DOHH2 (cell line): ENCODE results near the gene NEK7.

Source experiments
- H3F3A ChIP-seq: fragments of 200-600 bp; sonication (generic), shearing (Covaris generic); 2 replicates; pipeline ENCODE4 v1.6.0; 2016; ENCODE audit warnings: antibody characterized with exemption, mild to moderate bottlenecking; ENCODE audit not compliant: control insufficient read depth, insufficient read depth
- H3K27ac ChIP-seq: fragments of 200-600 bp; sonication (generic); 2 replicates; pipeline ENCODE4 v1.5.1; 2014; ENCODE audit warnings: low read depth, mild to moderate bottlenecking, low read length, moderate library complexity
- H3K27me3 ChIP-seq: fragments of 200-600 bp; sonication (generic); 2 replicates; pipeline ENCODE4 v1.6.1; 2014; ENCODE audit warnings: mild to moderate bottlenecking, low read length, mixed read lengths; ENCODE audit not compliant: control insufficient read depth
- H3K36me3 ChIP-seq: fragments of 200-600 bp; sonication (generic); 2 replicates; pipeline ENCODE4 v1.6.1; 2014; ENCODE audit warnings: mild to moderate bottlenecking, low read length, moderate library complexity, mixed read lengths; ENCODE audit not compliant: control insufficient read depth
- H3K4me1 ChIP-seq: fragments of 200-600 bp; sonication (generic); 2 replicates; pipeline ENCODE4 v1.6.1; 2014; ENCODE audit warnings: mild to moderate bottlenecking, low read length, mixed read lengths; ENCODE audit not compliant: control insufficient read depth
- H3K4me2 ChIP-seq: fragments of 200-600 bp; sonication (generic); 2 replicates; pipeline ENCODE4 v1.6.0; 2014; ENCODE audit warnings: mild to moderate bottlenecking, low read length, moderate library complexity
- H3K4me3 ChIP-seq: fragments of 200-600 bp; sonication (generic); 2 replicates; pipeline ENCODE4 v1.5.1; 2014; ENCODE audit warnings: mild to moderate bottlenecking, low read length, mixed read lengths
- H3K79me2 ChIP-seq: fragments of 200-600 bp; sonication (generic); 2 replicates; pipeline ENCODE4 v1.6.1; 2014; ENCODE audit warnings: mild to moderate bottlenecking, low read length, mixed read lengths; ENCODE audit not compliant: control insufficient read depth
- H3K9me2 ChIP-seq: fragments of 200-600 bp; sonication (generic); replicated peaks from 2 replicates; pipeline ENCODE4 v1.6.1; 2014; ENCODE audit warnings: mild to moderate bottlenecking, low read length, mixed read lengths; ENCODE audit not compliant: control insufficient read depth
- H3K9me3 ChIP-seq: fragments of 200-600 bp; sonication (generic); 2 replicates; pipeline ENCODE4 v1.6.1; 2014; ENCODE audit warnings: antibody characterized with exemption, low read length, mixed read lengths; ENCODE audit not compliant: control insufficient read depth, insufficient read depth
- H4K20me1 ChIP-seq: fragments of 200-600 bp; sonication (generic); 2 replicates; pipeline ENCODE4 v1.6.0; 2014; ENCODE audit warnings: low read depth, mild to moderate bottlenecking, antibody characterized with exemption, low read length, moderate library complexity; ENCODE audit not compliant: control insufficient read depth, insufficient read depth
- EZH2phosphoT487 ChIP-seq: fragments of 200-600 bp; sonication (generic); IDR thresholded peaks from 2 replicates; pipeline ENCODE4 v1.6.1; 2017; ENCODE audit warnings: borderline replicate concordance, mild to moderate bottlenecking, antibody characterized with exemption, low read length, moderate library complexity, mixed read lengths
- TF ChIP-seq, protein P1 (sequence below): fragments of 200-600 bp; sonication (generic); IDR thresholded peaks from one replicate; pipeline ENCODE4 v1.5.1; 2014; ENCODE audit warnings: antibody characterized with exemption, mild to moderate bottlenecking, low read depth, low read length; ENCODE audit not compliant: poor library complexity, severe bottlenecking

Gene NEK7

GRCh38 chr1:198275597-198275996, 118.8 kb downstream of the NEK7 start:
- TF ChIP-seq, protein P1, sequence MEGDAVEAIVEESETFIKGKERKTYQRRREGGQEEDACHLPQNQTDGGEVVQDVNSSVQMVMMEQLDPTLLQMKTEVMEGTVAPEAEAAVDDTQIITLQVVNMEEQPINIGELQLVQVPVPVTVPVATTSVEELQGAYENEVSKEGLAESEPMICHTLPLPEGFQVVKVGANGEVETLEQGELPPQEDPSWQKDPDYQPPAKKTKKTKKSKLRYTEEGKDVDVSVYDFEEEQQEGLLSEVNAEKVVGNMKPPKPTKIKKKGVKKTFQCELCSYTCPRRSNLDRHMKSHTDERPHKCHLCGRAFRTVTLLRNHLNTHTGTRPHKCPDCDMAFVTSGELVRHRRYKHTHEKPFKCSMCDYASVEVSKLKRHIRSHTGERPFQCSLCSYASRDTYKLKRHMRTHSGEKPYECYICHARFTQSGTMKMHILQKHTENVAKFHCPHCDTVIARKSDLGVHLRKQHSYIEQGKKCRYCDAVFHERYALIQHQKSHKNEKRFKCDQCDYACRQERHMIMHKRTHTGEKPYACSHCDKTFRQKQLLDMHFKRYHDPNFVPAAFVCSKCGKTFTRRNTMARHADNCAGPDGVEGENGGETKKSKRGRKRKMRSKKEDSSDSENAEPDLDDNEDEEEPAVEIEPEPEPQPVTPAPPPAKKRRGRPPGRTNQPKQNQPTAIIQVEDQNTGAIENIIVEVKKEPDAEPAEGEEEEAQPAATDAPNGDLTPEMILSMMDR: no peak
- TF ChIP-seq EZH2phosphoT487: no peak
- Histone ChIP-seq H3F3A (no peaks in the 10 kb centered on the region), H4K20me1 (no peaks in the 10 kb centered on the region), H3K27ac (no peak overlapping the region), H3K4me2 (no peak overlapping the region), H3K36me3 (no peaks in the 10 kb centered on the region), H3K4me1 (peaks cover 4% of the 10 kb centered on the region; the same call in 1 of the 2 replicates), H3K4me3 (no peak overlapping the region), H3K9me3 (no peaks in the 10 kb centered on the region), H3K27me3 (no peaks in the 10 kb centered on the region), H3K9me2 (no peaks in the 10 kb centered on the region), H3K79me2 (no peaks in the 10 kb centered on the region)

- Histone ChIP-seq H3K9me2 (no peaks in the 10 kb centered on the region), H4K20me1 (no peaks in the 10 kb centered on the region), H3K4me1 (peaks cover 4% of the 10 kb centered on the region; the same call in 1 of the 2 replicates), H3K9me3 (no peaks in the 10 kb centered on the region), H3F3A (no peaks in the 10 kb centered on the region), H3K27me3 (no peaks in the 10 kb centered on the region), H3K36me3 (no peaks in the 10 kb centered on the region), H3K4me2 (no peak overlapping the region), H3K4me3 (no peak overlapping the region), H3K79me2 (no peaks in the 10 kb centered on the region), H3K27ac (no peak overlapping the region)
- TF ChIP-seq, protein P1: no peak
- TF ChIP-seq EZH2phosphoT487: no peak
Observed at GRCh38 chr1:198276241-198276640, 119.4 kb downstream of the NEK7 start.

- Histone ChIP-seq H3K9me2 (no peaks in the 10 kb centered on the region), H3K4me1 (peaks cover under 1% of the 10 kb centered on the region; the same call in 1 of the 2 replicates), H3K27ac (no peak overlapping the region), H3K9me3 (no peaks in the 10 kb centered on the region), H3K79me2 (no peaks in the 10 kb centered on the region), H3K4me2 (no peak overlapping the region), H3K36me3 (no peaks in the 10 kb centered on the region), H3K4me3 (no peak overlapping the region), H4K20me1 (no peaks in the 10 kb centered on the region), H3F3A (no peaks in the 10 kb centered on the region), H3K27me3 (no peaks in the 10 kb centered on the region)
- no peak for TF ChIP-seq EZH2phosphoT487
- TF ChIP-seq, protein P1: no peak
Observed at GRCh38 chr1:198278943-198279342, 122.1 kb downstream of the NEK7 start.

DNA sequence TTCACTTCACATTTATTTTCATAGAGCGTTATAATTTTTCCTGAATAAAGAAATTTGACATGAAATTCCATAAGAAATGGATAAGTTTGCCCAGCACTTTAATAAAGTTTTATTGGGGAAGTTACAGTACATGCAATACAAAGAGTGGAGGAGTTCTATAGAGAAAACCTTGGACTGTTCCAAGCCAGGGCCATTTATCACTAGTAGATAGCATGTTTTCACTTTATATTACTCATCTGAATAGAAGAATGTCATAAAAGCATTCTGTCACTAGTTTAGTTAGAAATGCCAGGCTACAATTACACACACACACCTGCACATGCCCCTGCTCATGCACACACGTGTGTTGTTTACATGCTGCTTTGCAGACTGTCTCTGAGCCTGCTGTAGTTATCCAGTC, 123.3 kb downstream of the NEK7 start:
- TF ChIP-seq, protein P1: no peak
- TF ChIP-seq EZH2phosphoT487: no peak
- Histone ChIP-seq H3K27ac (no peak overlapping the region), H3K36me3 (no peaks in the 10 kb centered on the region), H3K9me2 (no peaks in the 10 kb centered on the region), H3K79me2 (no peaks in the 10 kb centered on the region), H3K27me3 (no peaks in the 10 kb centered on the region), H3K4me1 (no peaks in the 10 kb centered on the region), H3K4me2 (no peak overlapping the region), H4K20me1 (no peaks in the 10 kb centered on the region), H3F3A (no peaks in the 10 kb centered on the region), H3K4me3 (no peak overlapping the region), H3K9me3 (no peaks in the 10 kb centered on the region)
